ENCODE results near the gene OTUD6A.

Gene OTUD6A

GRCh38 chrX:70026112-70026850 lies 36.0 kb upstream of the OTUD6A start:
- H3K4me3 ChIP-seq (ENCODE audit: low read depth, low read length), result no peak overlapping the region
- TF ChIP-seq MYC (IDR thresholded peaks at IDR 0.05; ENCODE audit: low read depth, low read length), result no peak
- no peak for TF ChIP-seq POLR2A (IDR thresholded peaks at IDR 0.05; ENCODE audit: extremely low read depth, insufficient read length)
- TF ChIP-seq CTCF (IDR thresholded peaks at IDR 0.05; ENCODE audit: low read depth, low read length), result no peak
- TF ChIP-seq MAX (IDR thresholded peaks at IDR 0.05; ENCODE audit: low read depth, low read length), result no peak
- no peak for DNase-seq (ENCODE audit: low read depth)

DNA sequence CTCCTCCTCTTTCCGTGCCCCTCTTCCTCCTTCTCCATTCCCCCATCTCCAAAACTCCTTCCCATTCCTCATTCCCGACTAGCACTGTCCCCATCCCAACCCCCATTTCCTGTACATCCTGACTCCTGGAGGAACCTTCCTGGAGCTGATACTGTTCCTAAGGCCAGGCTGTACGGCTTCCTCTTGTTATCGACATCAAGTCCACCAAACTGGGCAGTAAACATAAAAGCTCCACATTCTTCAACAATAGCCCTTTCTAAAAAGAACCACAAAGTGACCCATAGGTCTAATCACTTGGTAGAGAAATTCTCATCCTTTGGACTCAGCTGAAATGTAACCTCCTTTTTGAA lies 35.4 kb upstream of the OTUD6A start:
- H3K4me3 ChIP-seq (ENCODE audit: low read depth, low read length), result no peak overlapping the region
- no peak for DNase-seq (ENCODE audit: low read depth)
- TF ChIP-seq MYC (IDR thresholded peaks at IDR 0.05; ENCODE audit: low read depth, low read length) (no peak), MAX (IDR thresholded peaks at IDR 0.05; ENCODE audit: low read depth, low read length) (no peak), CTCF (IDR thresholded peaks at IDR 0.05; ENCODE audit: low read depth, low read length) (no peak), POLR2A (IDR thresholded peaks at IDR 0.05; ENCODE audit: extremely low read depth, insufficient read length) (no peak)

GRCh38 chrX:70029863-70030262 lies 32.4 kb upstream of the OTUD6A start:
- no peak for DNase-seq (ENCODE audit: low read depth)
- H3K4me3 ChIP-seq (ENCODE audit: low read depth, low read length), result no peak overlapping the region
- no peak for TF ChIP-seq MYC (IDR thresholded peaks at IDR 0.05; ENCODE audit: low read depth, low read length)
- no peak for TF ChIP-seq POLR2A (IDR thresholded peaks at IDR 0.05; ENCODE audit: extremely low read depth, insufficient read length)
- no peak for TF ChIP-seq CTCF (IDR thresholded peaks at IDR 0.05; ENCODE audit: low read depth, low read length)
- TF ChIP-seq MAX (IDR thresholded peaks at IDR 0.05; ENCODE audit: low read depth, low read length), result no peak

DNA sequence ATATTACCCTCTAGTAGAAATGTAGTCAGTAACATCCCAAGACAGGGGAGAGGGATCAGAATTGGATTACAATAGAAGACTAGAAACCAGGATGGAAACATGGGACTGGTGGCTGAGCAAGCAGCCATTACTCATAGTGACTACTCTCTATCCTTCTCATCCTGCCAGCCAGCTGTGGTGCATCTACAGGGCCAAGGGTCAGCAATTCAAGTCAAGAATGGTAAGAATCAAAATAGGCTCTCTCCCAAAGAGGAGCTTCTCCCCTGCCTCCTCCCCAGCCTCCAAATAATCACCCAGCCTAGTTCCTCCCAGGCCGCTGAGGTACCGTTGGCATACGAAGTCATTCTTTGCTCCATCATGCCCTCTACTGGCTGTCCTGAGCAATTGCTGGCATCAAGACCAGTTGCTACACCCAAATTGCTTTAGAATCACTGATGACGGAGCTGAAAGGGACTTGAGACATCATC lies 31.9 kb upstream of the OTUD6A start:
- peak; percentile 62 for DNase-seq (ENCODE audit: low read depth)
- H3K4me3 ChIP-seq (ENCODE audit: low read depth, low read length), result no peak overlapping the region
- no peak for TF ChIP-seq MAX (IDR thresholded peaks at IDR 0.05; ENCODE audit: low read depth, low read length)
- no peak for TF ChIP-seq MYC (IDR thresholded peaks at IDR 0.05; ENCODE audit: low read depth, low read length)
- TF ChIP-seq POLR2A (IDR thresholded peaks at IDR 0.05; ENCODE audit: extremely low read depth, insufficient read length), result no peak
- peak; percentile 69 for TF ChIP-seq CTCF (IDR thresholded peaks at IDR 0.05; ENCODE audit: low read depth, low read length)

DNA sequence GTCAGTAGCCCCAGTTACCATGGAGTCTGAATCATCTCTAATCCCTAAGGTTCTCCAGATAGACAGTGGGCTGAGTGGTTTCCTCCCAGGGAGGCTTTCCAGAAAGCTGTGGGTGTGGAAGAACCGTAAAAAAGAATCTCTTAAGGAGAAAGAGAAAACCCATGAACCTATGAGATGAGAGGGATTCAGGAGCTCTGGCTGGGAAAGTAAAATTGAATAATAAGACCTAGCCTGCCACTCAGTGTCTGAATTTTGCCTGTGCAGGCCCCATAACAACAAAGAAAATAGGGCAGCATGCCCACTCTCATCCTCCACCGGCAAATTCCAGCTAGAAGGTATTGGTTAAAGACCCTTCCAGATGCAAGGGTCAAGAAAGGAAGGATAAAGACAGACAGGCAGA lies 29.5 kb upstream of the OTUD6A start:
- no peak overlapping the region for H3K4me3 ChIP-seq (ENCODE audit: low read depth, low read length)
- no peak for DNase-seq (ENCODE audit: low read depth)
- TF ChIP-seq MYC (IDR thresholded peaks at IDR 0.05; ENCODE audit: low read depth, low read length), result no peak
- no peak for TF ChIP-seq MAX (IDR thresholded peaks at IDR 0.05; ENCODE audit: low read depth, low read length)

GRCh38 chrX:70033348-70034051 lies 28.8 kb upstream of the OTUD6A start:
- TF ChIP-seq POLR2A (IDR thresholded peaks at IDR 0.05; ENCODE audit: extremely low read depth, insufficient read length), result no peak
- TF ChIP-seq MAX (IDR thresholded peaks at IDR 0.05; ENCODE audit: low read depth, low read length), result no peak
- TF ChIP-seq CTCF (IDR thresholded peaks at IDR 0.05; ENCODE audit: low read depth, low read length), result peak; percentile 57
- no peak for TF ChIP-seq MYC (IDR thresholded peaks at IDR 0.05; ENCODE audit: low read depth, low read length)
- H3K4me3 ChIP-seq (ENCODE audit: low read depth, low read length), result no peak overlapping the region
- peak; percentile 60 for DNase-seq (ENCODE audit: low read depth)

Measured in NB4 (cell line).